ENCODE data around the gene FMO2. TPM values are rescaled to one million over a fixed set of nuclear protein-coding genes. Genes with fewer than 3 reads are reported as not detected.

The FMO2 gene
- total RNA-seq, 1 donor from 2014 or later = 14.0 TPM

DNA sequence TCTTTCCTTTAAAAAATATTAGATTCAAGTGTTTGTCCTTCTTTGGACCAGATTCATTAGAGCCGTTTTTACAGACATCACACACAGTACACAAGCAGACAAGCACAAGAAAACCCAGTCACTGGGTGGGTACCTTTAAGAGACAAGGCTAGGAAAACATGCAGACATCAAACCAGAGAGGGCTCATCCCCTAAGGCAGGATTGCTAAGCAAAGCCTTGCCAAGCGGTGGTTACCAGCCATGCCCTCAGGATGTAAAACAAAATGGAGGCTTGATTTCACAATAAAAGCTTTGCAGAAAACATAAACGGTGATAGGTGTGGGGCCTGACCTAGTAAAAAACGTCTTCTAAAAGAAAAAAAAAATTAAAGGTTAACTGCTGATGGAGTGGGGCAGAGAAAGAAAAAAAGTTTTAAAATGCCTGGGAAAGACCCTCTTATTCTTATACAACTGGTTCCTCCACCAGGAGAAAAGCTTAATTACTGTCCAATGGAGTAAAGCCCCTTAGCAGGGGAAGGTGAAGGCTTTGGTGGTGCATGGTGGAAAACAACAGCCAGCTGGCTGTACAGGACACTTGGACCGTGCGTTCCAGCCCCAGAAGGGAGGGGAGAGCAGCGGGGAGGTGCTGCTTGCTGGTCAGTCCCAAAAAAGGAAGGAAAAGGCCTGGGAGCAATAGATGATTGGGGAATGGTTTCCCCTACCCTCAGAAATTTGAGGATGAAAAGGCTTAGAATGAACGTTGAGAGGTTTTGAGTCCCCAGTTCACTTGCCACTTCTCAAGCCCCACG, 32.8 kb downstream of the FMO2 start:
- intact Hi-C loops (cut with DNase I) = no loop called here
- Histone ChIP-seq H3K4me3 (no peak overlapping the region), H3K4me1 (peaks cover 20% of the 10 kb centered on the region), H3K27me3 (no peaks in the 10 kb centered on the region), H3K36me3 (no peaks in the 10 kb centered on the region), H3K27ac (no peak overlapping the region), H3K9me3 (no peaks in the 10 kb centered on the region)
- DNase-seq (ENCODE audit: extremely low spot score in 2 of 2) = no peak
- no peak for TF ChIP-seq POLR2AphosphoS5 (IDR thresholded peaks at IDR 0.05; ENCODE audit: insufficient read depth in 1 of 2, low read depth in 1 of 2)
- TF ChIP-seq POLR2A (IDR thresholded peaks at IDR 0.05) = no peak
- TF ChIP-seq, protein P1, sequence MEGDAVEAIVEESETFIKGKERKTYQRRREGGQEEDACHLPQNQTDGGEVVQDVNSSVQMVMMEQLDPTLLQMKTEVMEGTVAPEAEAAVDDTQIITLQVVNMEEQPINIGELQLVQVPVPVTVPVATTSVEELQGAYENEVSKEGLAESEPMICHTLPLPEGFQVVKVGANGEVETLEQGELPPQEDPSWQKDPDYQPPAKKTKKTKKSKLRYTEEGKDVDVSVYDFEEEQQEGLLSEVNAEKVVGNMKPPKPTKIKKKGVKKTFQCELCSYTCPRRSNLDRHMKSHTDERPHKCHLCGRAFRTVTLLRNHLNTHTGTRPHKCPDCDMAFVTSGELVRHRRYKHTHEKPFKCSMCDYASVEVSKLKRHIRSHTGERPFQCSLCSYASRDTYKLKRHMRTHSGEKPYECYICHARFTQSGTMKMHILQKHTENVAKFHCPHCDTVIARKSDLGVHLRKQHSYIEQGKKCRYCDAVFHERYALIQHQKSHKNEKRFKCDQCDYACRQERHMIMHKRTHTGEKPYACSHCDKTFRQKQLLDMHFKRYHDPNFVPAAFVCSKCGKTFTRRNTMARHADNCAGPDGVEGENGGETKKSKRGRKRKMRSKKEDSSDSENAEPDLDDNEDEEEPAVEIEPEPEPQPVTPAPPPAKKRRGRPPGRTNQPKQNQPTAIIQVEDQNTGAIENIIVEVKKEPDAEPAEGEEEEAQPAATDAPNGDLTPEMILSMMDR (IDR thresholded peaks at IDR 0.05) = no peak

GRCh38 chr1:171218661-171219060, 33.6 kb downstream of the FMO2 start:
- Histone ChIP-seq H3K27me3 (no peaks in the 10 kb centered on the region), H3K27ac (no peak overlapping the region), H3K36me3 (no peaks in the 10 kb centered on the region), H3K4me1 (peaks cover 28% of the 10 kb centered on the region), H3K4me3 (no peak overlapping the region), H3K9me3 (no peaks in the 10 kb centered on the region)
- intact Hi-C loops (cut with DNase I) = no loop called here
- TF ChIP-seq POLR2A (IDR thresholded peaks at IDR 0.05) (no peak), POLR2AphosphoS5 (IDR thresholded peaks at IDR 0.05; ENCODE audit: insufficient read depth in 1 of 2, low read depth in 1 of 2) (no peak)
- TF ChIP-seq, protein P1 (IDR thresholded peaks at IDR 0.05) = no peak
- no peak for DNase-seq (ENCODE audit: extremely low spot score in 2 of 2)

- intact Hi-C loops (cut with DNase I) = no loop called here
- peaks cover 33% of the 10 kb centered on the region for H3K4me1 ChIP-seq
Observed at GRCh38 chr1:171219346-171220080, 34.4 kb downstream of the FMO2 start.

GRCh38 chr1:171220081-171220420, 35.0 kb downstream of the FMO2 start:
- TF ChIP-seq, protein P1 (IDR thresholded peaks at IDR 0.05) = no peak
- TF ChIP-seq POLR2A (IDR thresholded peaks at IDR 0.05) (no peak), POLR2AphosphoS5 (IDR thresholded peaks at IDR 0.05; ENCODE audit: insufficient read depth in 1 of 2, low read depth in 1 of 2) (no peak)
- DNase-seq (ENCODE audit: extremely low spot score in 2 of 2) = no peak
- Histone ChIP-seq H3K4me1 (peaks cover 33% of the 10 kb centered on the region), H3K36me3 (no peaks in the 10 kb centered on the region), H3K9me3 (no peaks in the 10 kb centered on the region), H3K27me3 (no peaks in the 10 kb centered on the region), H3K27ac (peak overlapping the region; percentile 79), H3K4me3 (no peak overlapping the region)
- intact Hi-C loops (cut with DNase I) = no loop called here

More at GRCh38 chr1:171219346-171220080, 34.4 kb downstream of the FMO2 start:
- TF ChIP-seq POLR2A (IDR thresholded peaks at IDR 0.05) = no peak
- no peak for TF ChIP-seq POLR2AphosphoS5 (IDR thresholded peaks at IDR 0.05; ENCODE audit: insufficient read depth in 1 of 2, low read depth in 1 of 2)
- TF ChIP-seq, protein P1 (IDR thresholded peaks at IDR 0.05) = no peak
- Histone ChIP-seq H3K27me3 (no peaks in the 10 kb centered on the region), H3K4me3 (no peak overlapping the region), H3K9me3 (no peaks in the 10 kb centered on the region), H3K27ac (peak overlapping the region; percentile 10), H3K36me3 (no peaks in the 10 kb centered on the region)
- DNase-seq (ENCODE audit: extremely low spot score in 2 of 2) = no peak

Data from vagina (tissue), 2 donors.